Testis (tissue), 2 donors: ENCODE results near the gene CACNB3.

Experiments used
- POLR2A ChIP-seq: fragments of 450-650 bp; IDR thresholded peaks from one replicate; pipeline ENCODE4 v1.6.1; 2017; ENCODE audit warnings: antibody characterized with exemption, mild to moderate bottlenecking, moderate library complexity
- TF ChIP-seq, protein P1 (sequence below), 3 experiments: fragments of 450-650 bp in 2 of 3; fragments of 200-600 bp in 1 of 3; sonication (generic) in 1 of 3; IDR thresholded peaks; one replicate each; pipeline ENCODE4 v1.5.1; 2016 to 2019; ENCODE audit warnings: antibody characterized with exemption in 3 of 3, mild to moderate bottlenecking in 2 of 3, moderate library complexity in 1 of 3

DNA sequence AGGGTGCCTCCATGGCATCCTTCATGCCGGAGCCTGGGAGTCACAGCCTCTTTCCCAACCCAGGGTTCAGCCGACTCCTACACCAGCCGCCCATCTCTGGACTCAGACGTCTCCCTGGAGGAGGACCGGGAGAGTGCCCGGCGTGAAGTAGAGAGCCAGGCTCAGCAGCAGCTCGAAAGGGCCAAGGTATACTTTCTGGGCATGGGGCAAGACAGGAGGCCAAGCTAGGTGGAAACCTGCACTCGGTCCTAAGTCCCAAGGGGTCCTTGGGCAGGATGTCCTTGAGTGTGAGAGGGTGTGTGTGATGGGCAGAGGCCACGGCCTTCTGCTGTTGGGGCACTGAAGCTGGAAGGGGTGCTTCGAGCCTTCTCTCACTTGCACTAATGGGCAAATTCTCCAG is 5.0 kb downstream of the CACNB3 start:
- TF ChIP-seq, protein P1, sequence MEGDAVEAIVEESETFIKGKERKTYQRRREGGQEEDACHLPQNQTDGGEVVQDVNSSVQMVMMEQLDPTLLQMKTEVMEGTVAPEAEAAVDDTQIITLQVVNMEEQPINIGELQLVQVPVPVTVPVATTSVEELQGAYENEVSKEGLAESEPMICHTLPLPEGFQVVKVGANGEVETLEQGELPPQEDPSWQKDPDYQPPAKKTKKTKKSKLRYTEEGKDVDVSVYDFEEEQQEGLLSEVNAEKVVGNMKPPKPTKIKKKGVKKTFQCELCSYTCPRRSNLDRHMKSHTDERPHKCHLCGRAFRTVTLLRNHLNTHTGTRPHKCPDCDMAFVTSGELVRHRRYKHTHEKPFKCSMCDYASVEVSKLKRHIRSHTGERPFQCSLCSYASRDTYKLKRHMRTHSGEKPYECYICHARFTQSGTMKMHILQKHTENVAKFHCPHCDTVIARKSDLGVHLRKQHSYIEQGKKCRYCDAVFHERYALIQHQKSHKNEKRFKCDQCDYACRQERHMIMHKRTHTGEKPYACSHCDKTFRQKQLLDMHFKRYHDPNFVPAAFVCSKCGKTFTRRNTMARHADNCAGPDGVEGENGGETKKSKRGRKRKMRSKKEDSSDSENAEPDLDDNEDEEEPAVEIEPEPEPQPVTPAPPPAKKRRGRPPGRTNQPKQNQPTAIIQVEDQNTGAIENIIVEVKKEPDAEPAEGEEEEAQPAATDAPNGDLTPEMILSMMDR (IDR thresholded peaks at IDR 0.05): no peak
- TF ChIP-seq POLR2A: no peak
